GM12873 (cell line): ENCODE data around the gene UBR3.

Experiments
- TF ChIP-seq, protein P1 (sequence below): IDR thresholded peaks from 2 replicates; pipeline ENCODE4 v1.5.1; 2012; ENCODE audit warnings: low read depth, mild to moderate bottlenecking, moderate library complexity, low read length, control low read depth; ENCODE audit not compliant: insufficient read depth; ENCODE audit errors: missing control alignments

UBR3 gene

GRCh38 chr2:169859423-169859822, 32.2 kb downstream of the UBR3 start:
- TF ChIP-seq, protein P1, sequence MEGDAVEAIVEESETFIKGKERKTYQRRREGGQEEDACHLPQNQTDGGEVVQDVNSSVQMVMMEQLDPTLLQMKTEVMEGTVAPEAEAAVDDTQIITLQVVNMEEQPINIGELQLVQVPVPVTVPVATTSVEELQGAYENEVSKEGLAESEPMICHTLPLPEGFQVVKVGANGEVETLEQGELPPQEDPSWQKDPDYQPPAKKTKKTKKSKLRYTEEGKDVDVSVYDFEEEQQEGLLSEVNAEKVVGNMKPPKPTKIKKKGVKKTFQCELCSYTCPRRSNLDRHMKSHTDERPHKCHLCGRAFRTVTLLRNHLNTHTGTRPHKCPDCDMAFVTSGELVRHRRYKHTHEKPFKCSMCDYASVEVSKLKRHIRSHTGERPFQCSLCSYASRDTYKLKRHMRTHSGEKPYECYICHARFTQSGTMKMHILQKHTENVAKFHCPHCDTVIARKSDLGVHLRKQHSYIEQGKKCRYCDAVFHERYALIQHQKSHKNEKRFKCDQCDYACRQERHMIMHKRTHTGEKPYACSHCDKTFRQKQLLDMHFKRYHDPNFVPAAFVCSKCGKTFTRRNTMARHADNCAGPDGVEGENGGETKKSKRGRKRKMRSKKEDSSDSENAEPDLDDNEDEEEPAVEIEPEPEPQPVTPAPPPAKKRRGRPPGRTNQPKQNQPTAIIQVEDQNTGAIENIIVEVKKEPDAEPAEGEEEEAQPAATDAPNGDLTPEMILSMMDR = no peak

GRCh38 chr2:169860149-169860548, 32.9 kb downstream of the UBR3 start:
- TF ChIP-seq, protein P1 = no peak

- TF ChIP-seq, protein P1 = no peak
Observed at GRCh38 chr2:169862816-169863215, 35.6 kb downstream of the UBR3 start.

DNA sequence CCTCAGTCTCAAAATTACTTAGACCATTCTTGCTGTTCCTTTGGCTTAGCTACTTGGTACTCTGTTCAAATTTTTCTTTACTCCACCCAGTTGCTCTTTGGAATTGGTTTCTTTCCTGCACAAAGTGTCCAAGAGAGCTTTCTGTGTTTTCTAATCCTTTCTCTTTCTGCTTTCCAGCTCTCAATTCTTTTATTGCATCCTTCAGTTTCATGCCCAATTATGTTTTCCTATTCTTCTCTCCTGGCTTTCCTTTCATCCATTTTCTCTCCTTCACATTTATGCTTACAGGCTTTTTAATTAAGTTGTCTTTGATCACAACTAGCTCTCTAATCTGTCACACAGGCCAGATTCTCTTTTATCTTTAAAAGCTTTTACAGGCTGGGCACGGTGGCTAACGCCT, 38.2 kb downstream of the UBR3 start:
- TF ChIP-seq, protein P1 = no peak

DNA sequence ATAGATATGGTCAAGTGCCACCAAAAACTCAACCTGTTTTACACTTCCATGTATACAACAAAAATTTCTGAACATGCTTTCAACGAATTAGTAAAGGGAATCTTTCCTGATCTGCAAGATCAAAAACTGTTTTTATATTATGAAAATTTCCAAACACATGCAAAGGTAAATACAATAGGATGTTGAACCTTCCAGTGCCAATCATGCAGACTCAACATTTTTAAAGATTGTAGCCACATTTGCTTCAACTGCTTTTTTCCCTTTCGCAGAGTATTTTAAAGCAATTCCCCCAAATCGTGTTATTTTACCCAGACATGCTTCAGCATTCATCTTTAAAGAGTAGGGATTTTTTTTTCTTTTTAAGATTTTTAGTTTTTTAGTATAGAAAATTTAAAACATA, 40.3 kb downstream of the UBR3 start:
- TF ChIP-seq, protein P1 = no peak

DNA sequence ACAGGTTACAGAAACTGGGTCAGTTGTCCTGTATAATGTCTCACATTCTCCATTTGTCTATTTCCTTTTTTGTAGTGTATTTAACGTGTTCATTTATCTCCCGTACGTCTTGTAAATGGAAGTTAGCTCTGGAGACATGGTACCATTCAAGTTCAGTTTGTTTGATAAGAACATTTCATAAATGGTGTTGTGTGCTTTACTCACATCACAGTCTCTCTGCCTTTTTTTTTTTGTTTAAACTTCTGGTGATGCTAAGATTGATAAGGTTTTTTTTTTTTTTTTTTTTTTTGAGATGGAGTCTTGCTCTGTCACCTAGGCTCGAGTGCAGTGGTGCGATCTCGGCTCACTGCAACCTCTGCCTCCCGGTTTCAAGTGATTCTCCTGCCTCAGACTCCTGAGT, 41.7 kb downstream of the UBR3 start:
- TF ChIP-seq, protein P1 = no peak

DNA sequence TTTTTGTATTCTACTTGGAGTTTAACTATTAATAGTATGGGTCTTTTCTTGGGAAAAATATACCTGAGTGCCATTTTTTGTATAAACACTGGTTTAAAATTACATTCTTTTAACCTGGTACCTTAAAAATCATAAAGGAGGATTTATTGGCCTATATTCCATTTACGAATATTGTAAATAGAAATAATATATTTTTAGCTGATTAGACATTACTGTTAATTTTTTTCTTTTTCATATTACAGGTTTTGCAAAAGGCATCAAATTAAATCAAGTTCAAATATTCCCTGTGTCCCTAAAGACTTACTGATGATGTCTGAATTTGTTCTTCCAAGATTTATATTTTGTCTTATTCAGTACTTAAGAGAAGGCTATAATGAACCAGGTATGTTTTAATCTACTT, 44.7 kb downstream of the UBR3 start:
- TF ChIP-seq, protein P1 = no peak
